GM12878 (cell line): ENCODE results near the gene MT1HL1. TPM values are rescaled to one million over a fixed set of nuclear protein-coding genes. Genes with fewer than 3 reads are reported as not detected.

Experiments used
- ATAC-seq: fragments of 200-7000 bp; cut with Tn5 transposase; 3 replicates; pipeline ENCODE4 v1.9.1; 2020; ENCODE audit warnings: mild to moderate bottlenecking, moderate library complexity
- BruUV-seq: library from RNA; stranded (reverse); fragments of 400-500 nt; replicated peaks from 2 replicates; lab custom pipeline; 2021; lab: Mats Ljungman, UMichigan
- CTCF ChIA-PET: fragments of 300-600 bp; sonication (Branson Sonifier 250); formaldehyde crosslinking; extraction: SDS; loops from one replicate; lab custom pipeline; 2021; ENCODE audit warnings: inconsistent platforms; lab: Yijun Ruan, JAX
- POLR2A ChIA-PET: fragments of 350-600 bp; formaldehyde crosslinking; extraction: SDS; loops from one replicate; lab custom pipeline; 2021; ENCODE audit warnings: inconsistent platforms; lab: Charles Lee
- RAD21 ChIA-PET: fragments of 300-600 bp; sonication (Branson Sonifier 250); formaldehyde crosslinking; loops from one replicate; lab custom pipeline; 2023; ENCODE audit warnings: antibody characterized with exemption; ENCODE audit not compliant: unreplicated experiment; lab: Charles Lee
- SMC1A ChIA-PET: fragments of 300-600 bp; sonication (Branson Sonifier 250); formaldehyde crosslinking; loops from one replicate; lab custom pipeline; 2023; ENCODE audit not compliant: unreplicated experiment, uncharacterized antibody; lab: Charles Lee
- DNase-seq: peaks from one replicate; pipeline ENCODE4 v3.0.0-alpha.2; 2011; ENCODE audit warnings: low read depth, low spot score
- FAIRE-seq: peaks from 3 replicates; lab custom pipeline; 2011; peaks lifted over from hg19 to GRCh38; lab: Jason Lieb, UNC
- H2AFZ ChIP-seq: 2 replicates; pipeline ENCODE4 v1.6.0; 2011; ENCODE audit warnings: low read depth, low read length, control low read depth; ENCODE audit not compliant: control insufficient read depth
- H3K27ac ChIP-seq: 2 replicates; pipeline ENCODE4 v1.5.1; 2011; ENCODE audit warnings: control low read depth; ENCODE audit not compliant: control insufficient read depth, insufficient read depth
- H3K27me3 ChIP-seq, 2 experiments: replicated peaks in 1 of 2; 2 replicates each; pipeline versions ENCODE4 v1.6.0 to v1.6.1; 2011; ENCODE audit warnings: low read length in 1 of 2; ENCODE audit not compliant: control insufficient read depth in 2 of 2, insufficient read depth in 2 of 2
- H3K36me3 ChIP-seq, 2 experiments: 2 replicates each; pipeline ENCODE4 v1.5.1; 2011; ENCODE audit warnings: low read length in 1 of 2; ENCODE audit not compliant: control insufficient read depth in 2 of 2, insufficient read depth in 2 of 2
- H3K4me1 ChIP-seq: 2 replicates; pipeline ENCODE4 v1.6.1; 2011; ENCODE audit warnings: mild to moderate bottlenecking, low read length, moderate library complexity, mixed read lengths; ENCODE audit not compliant: control insufficient read depth, insufficient read depth
- H3K4me2 ChIP-seq: 2 replicates; pipeline ENCODE4 v1.6.0; 2011; ENCODE audit warnings: control low read depth; ENCODE audit not compliant: control insufficient read depth, insufficient read depth
- H3K4me3 ChIP-seq: fragments of 200-600 bp; sonication (generic); 2 replicates; pipeline ENCODE4 v1.5.1; 2016
- H3K79me2 ChIP-seq: 2 replicates; pipeline ENCODE4 v1.6.0; 2011; ENCODE audit warnings: low read length; ENCODE audit not compliant: control insufficient read depth, insufficient read depth
- H3K9ac ChIP-seq: 2 replicates; pipeline ENCODE4 v1.8.0; 2011; ENCODE audit warnings: low read length, control low read depth, mixed read lengths; ENCODE audit not compliant: control insufficient read depth, insufficient read depth
- H3K9me3 ChIP-seq: replicated peaks from 3 replicates; pipeline ENCODE4 v1.5.1; 2011; ENCODE audit warnings: mild to moderate bottlenecking, low read length; ENCODE audit not compliant: control insufficient read depth, insufficient read depth
- H4K20me1 ChIP-seq: 2 replicates; pipeline ENCODE4 v1.6.0; 2011; ENCODE audit not compliant: control insufficient read depth, insufficient read depth
- ATF7 ChIP-seq: fragments of 450-650 bp; IDR thresholded peaks from 2 replicates; pipeline ENCODE4 v1.6.1; 2016; ENCODE audit warnings: low read depth, mild to moderate bottlenecking
- BACH1 ChIP-seq: fragments of 450-650 bp; IDR thresholded peaks from 2 replicates; pipeline ENCODE4 v1.6.1; 2017; ENCODE audit warnings: mild to moderate bottlenecking, borderline replicate concordance
- CBX3 ChIP-seq: fragments of 200-600 bp; sonication (generic); IDR thresholded peaks from 2 replicates; pipeline ENCODE4 v1.6.1; 2016; ENCODE audit warnings: low read depth, borderline replicate concordance
- E2F8 ChIP-seq: fragments of 450-650 bp; IDR thresholded peaks from 2 replicates; pipeline ENCODE4 v1.6.1; 2018; ENCODE audit warnings: mild to moderate bottlenecking, low read depth, moderate library complexity; ENCODE audit not compliant: partially characterized antibody
- EP300 ChIP-seq, 2 experiments: fragments of 150-350 bp in 1 of 2; IDR thresholded peaks; 2 replicates each; pipeline ENCODE4 v1.6.1; 2011 to 2012; ENCODE audit warnings: low read depth in 2 of 2, low read length in 2 of 2, borderline replicate concordance in 1 of 2, improper control_type of control experiment in 1 of 2, inconsistent platforms in 1 of 2; ENCODE audit not compliant: control insufficient read depth in 1 of 2
- ETV6 ChIP-seq, 2 experiments: fragments of 450-650 bp in 1 of 2; IDR thresholded peaks in 1 of 2; conservative IDR thresholded peaks in 1 of 2; 2 replicates each; pipeline ENCODE4 v1.6.1; 2014; ENCODE audit warnings: antibody characterized with exemption in 1 of 2, borderline replicate concordance in 1 of 2, low read depth in 1 of 2, mild to moderate bottlenecking in 1 of 2, moderate library complexity in 1 of 2
- JUND ChIP-seq: IDR thresholded peaks from 2 replicates; pipeline ENCODE4 v1.6.1; 2012; ENCODE audit warnings: low read depth, mild to moderate bottlenecking, low read length, improper control_type of control experiment, moderate library complexity
- SREBF2 ChIP-seq: IDR thresholded peaks from 2 replicates; pipeline ENCODE4 v1.6.1; 2012; ENCODE audit warnings: mild to moderate bottlenecking, low read length
- TBL1XR1 ChIP-seq: IDR thresholded peaks from 2 replicates; pipeline ENCODE4 v1.6.1; 2012; ENCODE audit warnings: low read depth, low read length, improper control_type of control experiment
- WGBS: methylation state at CpG from one replicate; pipeline ENCODE4 v1.1.6; 2016; ENCODE audit warnings: low lambda C conversion rate; ENCODE audit not compliant: insufficient replicate concordance, insufficient coverage; ENCODE audit errors: missing lambda C conversion rate; 5-methylcytosine and 5-hydroxymethylcytosine counted together
- in situ Hi-C: fragments of 300-500 bp; cut with MboI; formaldehyde crosslinking; loops from 9 replicates; pipeline ENCODE4 v1.14.3; 2018; ENCODE audit warnings: mixed read lengths
- intact Hi-C: fragments of 100-400 bp; cut with micrococcal nuclease; formaldehyde crosslinking; loops from one replicate; pipeline ENCODE4 v1.14.2; 2022; ENCODE audit not compliant: unreplicated experiment
- polyA plus RNA-seq, 11 experiments: library from polyadenylated mRNA; depleted of rRNA in 4 of 11; unstranded in 6 of 11; stranded (reverse) in 5 of 11; fragments of >200 nt; fragmentation: Nextera tagmentation in 4 of 11; fragmentation: Illumina TruSeq in 1 of 11; extraction: Ambion mirVana in 4 of 11; extraction: Trizol in 1 of 11; gene quantifications; 1 replicate in 1 of 11; 2 replicates in 10 of 11; pipeline versions ENCODE4 v1.2.1 to v1.2.3, GENCODE V29; 2011 to 2016; ENCODE audit warnings: inconsistent platforms in 2 of 11, missing spikeins in 2 of 11, low read depth in 1 of 11
- total RNA-seq, 4 experiments: library from RNA; depleted of rRNA in 3 of 4; stranded (reverse); fragments of >200 nt in 3 of 4; fragmentation: Illumina TruSeq in 1 of 4; extraction: Trizol in 1 of 4; gene quantifications; 2 replicates each; pipeline versions ENCODE4 v1.2.1 to v1.2.3, GENCODE V29; 2013 to 2021

MT1HL1 gene
- total and polyA plus RNA-seq, 10 of the 15 experiments (the other 5 are each of a cell fraction or from before 2014, with no cell fraction given), result not detected

GRCh38 chr1:237041461-237041794 is 37.2 kb upstream of the MT1HL1 start:
- ChIA-PET SMC1A (no interaction called here), RAD21 (no interaction called here), POLR2A (no interaction called here), CTCF (no interaction called here)
- Histone ChIP-seq H3K27me3 (peaks cover 7 to 8% of the 10 kb centered on the region in 2 experiments), H3K27ac (no peak overlapping the region), H4K20me1 (no peaks in the 10 kb centered on the region), H3K4me1 (no peaks in the 10 kb centered on the region), H2AFZ (no peak overlapping the region), H3K79me2 (no peaks in the 10 kb centered on the region), H3K36me3 (no peaks in the 10 kb centered on the region), H3K4me2 (no peak overlapping the region), H3K9ac (no peak overlapping the region), H3K9me3 (no peaks in the 10 kb centered on the region), H3K4me3 (no peak overlapping the region)
- intact Hi-C loops (no loop called here), in situ Hi-C loops (no loop called here)
- no TSS peak for BruUV-seq
- DNase-seq (no peak), FAIRE-seq (no peak), ATAC-seq (no peak)
- TF ChIP-seq JUND (no peak), ETV6 (conservative IDR thresholded peaks at IDR 0.05 in 1 of 2, IDR thresholded peaks at IDR 0.05 in 1 of 2; ENCODE audit: borderline replicate concordance in 1 of 2, low read depth in 1 of 2) (no peak), E2F8 (no peak), BACH1 (no peak)
- 36% methylated on average over 7 of the region's 7 CpGs for WGBS

DNA sequence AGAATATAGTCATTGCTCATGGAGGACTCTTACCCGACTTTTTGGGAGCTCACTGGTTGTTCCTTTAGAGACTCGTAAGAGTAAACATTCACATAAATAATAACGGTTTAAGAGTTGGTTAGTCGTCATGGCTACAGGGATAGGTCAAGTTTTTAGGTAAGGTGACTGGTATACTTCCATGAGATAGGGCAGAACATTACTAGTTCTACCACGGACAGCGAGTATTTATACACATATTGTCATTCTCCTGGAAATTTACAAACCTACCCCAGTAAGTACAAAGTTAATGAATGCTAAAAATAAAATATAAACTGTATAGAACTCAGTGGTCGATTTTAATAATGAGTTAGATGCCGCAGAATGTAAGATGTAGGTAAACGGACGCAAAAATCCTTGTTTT is 36.6 kb upstream of the MT1HL1 start:
- Histone ChIP-seq H3K4me1 (no peaks in the 10 kb centered on the region), H3K4me2 (no peak overlapping the region), H4K20me1 (no peaks in the 10 kb centered on the region), H3K9me3 (no peaks in the 10 kb centered on the region), H3K27me3 (peaks cover 7 to 8% of the 10 kb centered on the region in 2 experiments), H3K79me2 (no peaks in the 10 kb centered on the region), H3K9ac (no peak overlapping the region), H3K4me3 (no peak overlapping the region), H2AFZ (no peak overlapping the region), H3K27ac (no peak overlapping the region), H3K36me3 (no peaks in the 10 kb centered on the region)
- CTCF ChIA-PET, result no interaction called here
- 66% methylated on average over 10 of the region's 10 CpGs for WGBS
- RAD21 ChIA-PET, result no interaction called here
- DNase-seq (no peak), FAIRE-seq (no peak), ATAC-seq (no peak)
- no TSS peak for BruUV-seq
- SMC1A ChIA-PET, result no interaction called here
- intact Hi-C loops, result no loop called here
- POLR2A ChIA-PET, result no interaction called here
- in situ Hi-C loops, result no loop called here
- TF ChIP-seq E2F8 (no peak), CBX3 (no peak), TBL1XR1 (no peak), EP300 (IDR thresholded peaks at IDR 0.05; ENCODE audit: borderline replicate concordance in 1 of 2, control insufficient read depth in 1 of 2, low read depth in 2 of 2, low read length in 2 of 2) (no peak), ATF7 (no peak), SREBF2 (no peak)
